Measurements from ENCODE around the gene C1QTNF4. TPM values are rescaled to one million over a fixed set of nuclear protein-coding genes. Genes with fewer than 3 reads are reported as not detected.

The C1QTNF4 gene
- total and polyA plus RNA-seq, 2 of the 13 experiments (the other 11 are each of a cell fraction or from before 2014, with no cell fraction given), result not detected

GRCh38 chr11:47578524-47579494 lies 15.4 kb downstream of the C1QTNF4 start, which contains the start of the genes KBTBD4 and NDUFS3 (continued):
- TF ChIP-seq ZNF589 (CRISPR knock-in tag; conservative IDR thresholded peaks at IDR 0.05) (peak; percentile 83), ZKSCAN5 (CRISPR knock-in tag; IDR thresholded peaks at IDR 0.05) (no peak), CERS6 (CRISPR knock-in tag; IDR thresholded peaks at IDR 0.05) (peak; percentile 34; the same call in 1 of the 2 replicates), ZFP1 (CRISPR knock-in tag; IDR thresholded peaks at IDR 0.05) (0 out of 2 replicates have a peak, but pooled peaks have one; percentile 53), RBM22 (optimal IDR thresholded peaks at IDR 0.05; ENCODE audit: low read length) (peak; percentile 98), ZKSCAN1 (IDR thresholded peaks at IDR 0.05; ENCODE audit: low read length) (no peak), ARNTL (CRISPR knock-in tag; IDR thresholded peaks at IDR 0.05) (peak; percentile 79; the same call in 1 of the 2 replicates), REL (CRISPR knock-in tag; conservative IDR thresholded peaks at IDR 0.05) (no peak; the same call in 1 of the 2 replicates), TCF7 (IDR thresholded peaks at IDR 0.05; ENCODE audit: low read depth) (no peak; the same call in 1 of the 2 replicates), ZNF510 (CRISPR knock-in tag; IDR thresholded peaks at IDR 0.05; ENCODE audit: low read depth) (no peak; the same call in 1 of the 2 replicates), IKZF4 (CRISPR knock-in tag; IDR thresholded peaks at IDR 0.05; ENCODE audit: borderline replicate concordance, low read depth, not compliant biosample characterization) (peak; percentile 18), SOX13 (IDR thresholded peaks at IDR 0.05) (no peak), SOX13 (CRISPR knock-in tag; conservative IDR thresholded peaks at IDR 0.05 in 1 of 2, IDR thresholded peaks at IDR 0.05 in 1 of 2) (peak in 1 of 2 experiments; percentile 55; a peak in 2 of 4 replicates), GZF1 (CRISPR knock-in tag; IDR thresholded peaks at IDR 0.05) (no peak), ZFYVE20 (CRISPR knock-in tag; IDR thresholded peaks at IDR 0.05; ENCODE audit: borderline replicate concordance, low read depth) (no peak), ZNF616 (CRISPR knock-in tag; IDR thresholded peaks at IDR 0.05; ENCODE audit: low read depth) (peak; percentile 88; the same call in 1 of the 2 replicates), ZNF224 (CRISPR knock-in tag; IDR thresholded peaks at IDR 0.05) (0 out of 2 replicates have a peak, but pooled peaks have one; percentile 54), AFF4 (CRISPR knock-in tag; IDR thresholded peaks at IDR 0.05) (no peak)
- TF ChIP-seq, protein P1, sequence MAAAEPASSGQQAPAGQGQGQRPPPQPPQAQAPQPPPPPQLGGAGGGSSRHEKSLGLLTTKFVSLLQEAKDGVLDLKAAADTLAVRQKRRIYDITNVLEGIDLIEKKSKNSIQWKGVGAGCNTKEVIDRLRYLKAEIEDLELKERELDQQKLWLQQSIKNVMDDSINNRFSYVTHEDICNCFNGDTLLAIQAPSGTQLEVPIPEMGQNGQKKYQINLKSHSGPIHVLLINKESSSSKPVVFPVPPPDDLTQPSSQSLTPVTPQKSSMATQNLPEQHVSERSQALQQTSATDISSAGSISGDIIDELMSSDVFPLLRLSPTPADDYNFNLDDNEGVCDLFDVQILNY (CRISPR knock-in tag; conservative IDR thresholded peaks at IDR 0.05), result no peak; the same call in none of the 2 replicates
- TF ChIP-seq, protein P2, sequence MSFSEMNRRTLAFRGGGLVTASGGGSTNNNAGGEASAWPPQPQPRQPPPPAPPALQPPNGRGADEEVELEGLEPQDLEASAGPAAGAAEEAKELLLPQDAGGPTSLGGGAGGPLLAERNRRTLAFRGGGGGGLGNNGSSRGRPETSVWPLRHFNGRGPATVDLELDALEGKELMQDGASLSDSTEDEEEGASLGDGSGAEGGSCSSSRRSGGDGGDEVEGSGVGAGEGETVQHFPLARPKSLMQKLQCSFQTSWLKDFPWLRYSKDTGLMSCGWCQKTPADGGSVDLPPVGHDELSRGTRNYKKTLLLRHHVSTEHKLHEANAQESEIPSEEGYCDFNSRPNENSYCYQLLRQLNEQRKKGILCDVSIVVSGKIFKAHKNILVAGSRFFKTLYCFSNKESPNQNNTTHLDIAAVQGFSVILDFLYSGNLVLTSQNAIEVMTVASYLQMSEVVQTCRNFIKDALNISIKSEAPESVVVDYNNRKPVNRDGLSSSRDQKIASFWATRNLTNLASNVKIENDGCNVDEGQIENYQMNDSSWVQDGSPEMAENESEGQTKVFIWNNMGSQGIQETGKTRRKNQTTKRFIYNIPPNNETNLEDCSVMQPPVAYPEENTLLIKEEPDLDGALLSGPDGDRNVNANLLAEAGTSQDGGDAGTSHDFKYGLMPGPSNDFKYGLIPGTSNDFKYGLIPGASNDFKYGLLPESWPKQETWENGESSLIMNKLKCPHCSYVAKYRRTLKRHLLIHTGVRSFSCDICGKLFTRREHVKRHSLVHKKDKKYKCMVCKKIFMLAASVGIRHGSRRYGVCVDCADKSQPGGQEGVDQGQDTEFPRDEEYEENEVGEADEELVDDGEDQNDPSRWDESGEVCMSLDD (CRISPR knock-in tag; IDR thresholded peaks at IDR 0.05; ENCODE audit: borderline replicate concordance), result no peak; the same call in 1 of the 2 replicates
